K562 (cell line): Measurements from ENCODE around the gene SDCCAG8. TPM values are rescaled to one million over a fixed set of nuclear protein-coding genes. Genes with fewer than 3 reads are reported as not detected.
A peak's percentile ranks its signal among the peaks of the same experiment; 100 is the strongest.

Experiments used
- CBX8 ChIP-seq: fragments of 200-600 bp; sonication (generic); IDR thresholded peaks from 2 replicates; pipeline ENCODE4 v1.6.1; 2012; ENCODE audit warnings: borderline replicate concordance, mixed run types, low read depth, mild to moderate bottlenecking, moderate library complexity, mixed read lengths, low read length, control low read depth, inconsistent platforms; ENCODE audit not compliant: poor library complexity, severe bottlenecking; ENCODE audit errors: extremely low read depth
- CTBP1 ChIP-seq: fragments of 450-650 bp; IDR thresholded peaks from 2 replicates; pipeline ENCODE4 v1.6.1; 2016; ENCODE audit warnings: borderline replicate concordance
- DMBX1 ChIP-seq: fragments of 250-450 bp; sonication (Bioruptor Pico); IDR thresholded peaks from 2 replicates; pipeline ENCODE4 v1.8.0; 2022; ENCODE audit warnings: inconsistent platforms, mild to moderate bottlenecking, moderate library complexity, borderline replicate concordance
- FOXM1 ChIP-seq, 2 experiments: fragments of 450-650 bp in 1 of 2; sonication (generic) in 1 of 2; formaldehyde crosslinking in 1 of 2; IDR thresholded peaks; 2 replicates each; pipeline versions ENCODE4 v1.6.1 to v1.9.0; 2017 to 2022; ENCODE audit warnings: low read depth in 2 of 2, mild to moderate bottlenecking in 2 of 2, missing genetic modification reagents in 1 of 2, moderate library complexity in 1 of 2
- GATA2 ChIP-seq: sonication (generic); formaldehyde crosslinking; IDR thresholded peaks from 2 replicates; pipeline ENCODE4 v1.4.0; 2020; ENCODE audit warnings: mild to moderate bottlenecking, missing genetic modification reagents
- HNRNPLL ChIP-seq: fragments of 200-400 bp; formaldehyde crosslinking; IDR thresholded peaks from 2 replicates; pipeline ENCODE4 v1.6.1; 2017; ENCODE audit warnings: low read length, low read depth, mild to moderate bottlenecking; ENCODE audit not compliant: poor library complexity, severe bottlenecking
- JUND ChIP-seq, 2 experiments: IDR thresholded peaks; 2 replicates in 1 of 2; 3 replicates in 1 of 2; pipeline ENCODE4 v1.6.1; 2011; ENCODE audit warnings: borderline replicate concordance in 2 of 2, low read depth in 2 of 2, low read length in 2 of 2, improper control_type of control experiment in 1 of 2, missing biosample characterization in 1 of 2, missing genetic modification characterization in 1 of 2, missing genetic modification reagents in 1 of 2
- MECOM ChIP-seq: fragments of 250-450 bp; sonication (Bioruptor Pico); IDR thresholded peaks from 2 replicates; pipeline ENCODE4 v1.8.0; 2022; ENCODE audit warnings: inconsistent platforms
- RBBP5 ChIP-seq: fragments of 200-600 bp; sonication (generic); IDR thresholded peaks from 2 replicates; pipeline ENCODE4 v1.6.1; 2012; ENCODE audit warnings: borderline replicate concordance, mild to moderate bottlenecking, low read length, control low read depth, inconsistent platforms; ENCODE audit not compliant: insufficient read depth, poor library complexity, severe bottlenecking
- RFX5 ChIP-seq: IDR thresholded peaks from 2 replicates; pipeline ENCODE4 v1.6.1; 2011; ENCODE audit warnings: low read depth, mild to moderate bottlenecking, improper control_type of control experiment, low read length
- TAF15 ChIP-seq: fragments of 200-400 bp; formaldehyde crosslinking; IDR thresholded peaks from 2 replicates; pipeline ENCODE4 v1.6.1; 2017; ENCODE audit warnings: mild to moderate bottlenecking, low read depth, low read length, moderate library complexity
- ZBTB17 ChIP-seq: fragments of 450-650 bp; formaldehyde crosslinking; IDR thresholded peaks from 2 replicates; pipeline ENCODE4 v1.4.0; 2020; ENCODE audit warnings: mild to moderate bottlenecking
- ZNF77 ChIP-seq: fragments of 250-450 bp; sonication (Bioruptor Pico); IDR thresholded peaks from 2 replicates; pipeline ENCODE4 v1.5.0; 2020
- polyA plus RNA-seq, 8 experiments: library from polyadenylated mRNA; depleted of rRNA in 4 of 8; stranded (reverse) in 5 of 8; unstranded in 3 of 8; fragments of >200 nt; fragmentation: Nextera tagmentation in 2 of 8; fragmentation: Illumina TruSeq in 1 of 8; extraction: Ambion mirVana in 2 of 8; extraction: Trizol in 1 of 8; gene quantifications; 2 replicates each; pipeline versions ENCODE4 v1.2.1 to v1.2.3, GENCODE V29; 2011 to 2014; ENCODE audit warnings: inconsistent platforms in 1 of 8, missing spikeins in 1 of 8
- total RNA-seq, 7 experiments: library from RNA; depleted of rRNA in 6 of 7; stranded (reverse); fragments of >200 nt in 6 of 7; fragmentation: Illumina TruSeq in 2 of 7; extraction: Trizol in 2 of 7; gene quantifications; 2 replicates each; pipeline versions ENCODE4 v1.2.1 to v1.2.3, GENCODE V29; 2011 to 2021; ENCODE audit warnings: low replicate concordance in 1 of 7
- TF ChIP-seq, protein P1 (sequence below): fragments of 450-650 bp; formaldehyde crosslinking; IDR thresholded peaks from 2 replicates; pipeline ENCODE4 v1.4.0; 2022; ENCODE audit warnings: mild to moderate bottlenecking, moderate library complexity
- TF ChIP-seq, protein P2 (sequence below), 2 experiments: fragments of 450-650 bp; IDR thresholded peaks; 2 replicates each; pipeline ENCODE4 v1.6.1; 2016
- TF ChIP-seq, protein P3 (sequence below): fragments of 200-400 bp; formaldehyde crosslinking; IDR thresholded peaks from 2 replicates; pipeline ENCODE4 v1.6.1; 2017; ENCODE audit warnings: mild to moderate bottlenecking, low read depth, low read length, moderate library complexity

The SDCCAG8 gene
- total and polyA plus RNA-seq, 9 of the 15 experiments (the other 6 are each of a cell fraction or from before 2014, with no cell fraction given): 17.9 to 36.7 (median 25.4) TPM

DNA sequence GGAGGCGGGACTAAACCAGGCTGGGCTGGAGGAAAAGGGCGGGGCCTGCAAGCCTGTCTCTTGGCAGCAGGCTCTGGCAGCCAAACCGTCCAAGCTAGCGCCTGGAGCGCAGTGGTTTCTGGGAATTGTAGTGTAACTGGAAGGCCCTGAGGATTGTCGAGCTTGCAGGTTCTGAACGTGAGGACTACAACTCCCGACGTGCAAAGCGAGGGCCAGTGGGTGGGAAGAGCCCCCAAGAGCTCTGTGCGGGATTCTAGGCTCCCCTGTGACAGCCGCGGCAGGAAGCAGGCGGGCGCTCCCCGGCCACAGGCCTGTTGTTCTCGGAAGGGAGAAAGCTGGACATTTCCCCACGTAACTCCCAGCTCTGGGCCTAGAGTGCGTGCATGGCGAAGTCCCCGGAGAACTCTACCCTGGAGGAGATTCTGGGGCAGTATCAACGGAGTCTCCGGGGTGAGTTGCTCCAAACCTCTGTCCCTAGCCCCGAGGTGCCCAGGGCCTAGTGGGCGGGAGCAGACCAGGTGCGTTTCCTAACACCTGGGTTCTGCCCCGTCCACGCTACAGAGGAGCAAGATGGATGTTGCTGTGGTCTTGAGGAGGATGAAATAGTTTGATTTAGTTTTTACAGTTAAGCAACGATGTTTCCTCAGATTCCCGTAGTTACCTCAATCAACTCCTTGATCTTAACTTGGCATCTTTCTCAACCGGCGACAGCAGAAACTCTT lies at the start of gene SDCCAG8 (continued):
- TF ChIP-seq FOXM1 (IDR thresholded peaks at IDR 0.05; ENCODE audit: low read depth) (no peak), FOXM1 (CRISPR knock-in tag; IDR thresholded peaks at IDR 0.05; ENCODE audit: low read depth) (no peak), DMBX1 (CRISPR knock-in tag) (peak; percentile 43; the same call in 1 of the 2 replicates), TAF15 (no peak), RFX5 (no peak), CTBP1 (peak; percentile 77), ZNF77 (CRISPR knock-in tag) (peak; percentile 70; the same call in 1 of the 2 replicates), HNRNPLL (peak; percentile 76), JUND (IDR thresholded peaks at IDR 0.05; ENCODE audit: borderline replicate concordance, low read depth, low read length) (0 out of 2 replicates have a peak, but pooled peaks have one; percentile 46), JUND (tag; IDR thresholded peaks at IDR 0.05; ENCODE audit: borderline replicate concordance, low read depth, low read length) (no peak; the same call in 2 of the 3 replicates), GATA2 (CRISPR knock-in tag) (peak; percentile 66), ZBTB17 (peak; percentile 86), MECOM (CRISPR knock-in tag) (no peak), RBBP5 (peak; percentile 87), CBX8 (no peak)
- TF ChIP-seq, protein P1, sequence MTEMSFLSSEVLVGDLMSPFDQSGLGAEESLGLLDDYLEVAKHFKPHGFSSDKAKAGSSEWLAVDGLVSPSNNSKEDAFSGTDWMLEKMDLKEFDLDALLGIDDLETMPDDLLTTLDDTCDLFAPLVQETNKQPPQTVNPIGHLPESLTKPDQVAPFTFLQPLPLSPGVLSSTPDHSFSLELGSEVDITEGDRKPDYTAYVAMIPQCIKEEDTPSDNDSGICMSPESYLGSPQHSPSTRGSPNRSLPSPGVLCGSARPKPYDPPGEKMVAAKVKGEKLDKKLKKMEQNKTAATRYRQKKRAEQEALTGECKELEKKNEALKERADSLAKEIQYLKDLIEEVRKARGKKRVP (CRISPR knock-in tag): peak; percentile 64; the same call in 1 of the 2 replicates
- TF ChIP-seq, protein P2, sequence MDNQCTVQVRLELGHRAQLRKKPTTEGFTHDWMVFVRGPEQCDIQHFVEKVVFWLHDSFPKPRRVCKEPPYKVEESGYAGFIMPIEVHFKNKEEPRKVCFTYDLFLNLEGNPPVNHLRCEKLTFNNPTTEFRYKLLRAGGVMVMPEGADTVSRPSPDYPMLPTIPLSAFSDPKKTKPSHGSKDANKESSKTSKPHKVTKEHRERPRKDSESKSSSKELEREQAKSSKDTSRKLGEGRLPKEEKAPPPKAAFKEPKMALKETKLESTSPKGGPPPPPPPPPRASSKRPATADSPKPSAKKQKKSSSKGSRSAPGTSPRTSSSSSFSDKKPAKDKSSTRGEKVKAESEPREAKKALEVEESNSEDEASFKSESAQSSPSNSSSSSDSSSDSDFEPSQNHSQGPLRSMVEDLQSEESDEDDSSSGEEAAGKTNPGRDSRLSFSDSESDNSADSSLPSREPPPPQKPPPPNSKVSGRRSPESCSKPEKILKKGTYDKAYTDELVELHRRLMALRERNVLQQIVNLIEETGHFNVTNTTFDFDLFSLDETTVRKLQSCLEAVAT (IDR thresholded peaks at IDR 0.05): peak in 1 of 2 experiments; percentile 14; a peak in 2 of 4 replicates
- TF ChIP-seq, protein P3, sequence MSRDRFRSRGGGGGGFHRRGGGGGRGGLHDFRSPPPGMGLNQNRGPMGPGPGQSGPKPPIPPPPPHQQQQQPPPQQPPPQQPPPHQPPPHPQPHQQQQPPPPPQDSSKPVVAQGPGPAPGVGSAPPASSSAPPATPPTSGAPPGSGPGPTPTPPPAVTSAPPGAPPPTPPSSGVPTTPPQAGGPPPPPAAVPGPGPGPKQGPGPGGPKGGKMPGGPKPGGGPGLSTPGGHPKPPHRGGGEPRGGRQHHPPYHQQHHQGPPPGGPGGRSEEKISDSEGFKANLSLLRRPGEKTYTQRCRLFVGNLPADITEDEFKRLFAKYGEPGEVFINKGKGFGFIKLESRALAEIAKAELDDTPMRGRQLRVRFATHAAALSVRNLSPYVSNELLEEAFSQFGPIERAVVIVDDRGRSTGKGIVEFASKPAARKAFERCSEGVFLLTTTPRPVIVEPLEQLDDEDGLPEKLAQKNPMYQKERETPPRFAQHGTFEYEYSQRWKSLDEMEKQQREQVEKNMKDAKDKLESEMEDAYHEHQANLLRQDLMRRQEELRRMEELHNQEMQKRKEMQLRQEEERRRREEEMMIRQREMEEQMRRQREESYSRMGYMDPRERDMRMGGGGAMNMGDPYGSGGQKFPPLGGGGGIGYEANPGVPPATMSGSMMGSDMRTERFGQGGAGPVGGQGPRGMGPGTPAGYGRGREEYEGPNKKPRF: no peak
